GM12878 (cell line): ENCODE measurements around the gene TNP2. TPM values are rescaled to one million over a fixed set of nuclear protein-coding genes. Genes with fewer than 3 reads are reported as not detected.

Experiments used
- ATAC-seq: fragments of 200-7000 bp; cut with Tn5 transposase; 3 replicates; pipeline ENCODE4 v1.9.1; 2020; ENCODE audit warnings: mild to moderate bottlenecking, moderate library complexity
- BruUV-seq: library from RNA; stranded (reverse); fragments of 400-500 nt; replicated peaks from 2 replicates; lab custom pipeline; 2021; lab: Mats Ljungman, UMichigan
- CTCF ChIA-PET: fragments of 300-600 bp; sonication (Branson Sonifier 250); formaldehyde crosslinking; extraction: SDS; loops from one replicate; lab custom pipeline; 2021; ENCODE audit warnings: inconsistent platforms; lab: Yijun Ruan, JAX
- POLR2A ChIA-PET: fragments of 350-600 bp; formaldehyde crosslinking; extraction: SDS; loops from one replicate; lab custom pipeline; 2021; ENCODE audit warnings: inconsistent platforms; lab: Charles Lee
- RAD21 ChIA-PET: fragments of 300-600 bp; sonication (Branson Sonifier 250); formaldehyde crosslinking; loops from one replicate; lab custom pipeline; 2023; ENCODE audit warnings: antibody characterized with exemption; ENCODE audit not compliant: unreplicated experiment; lab: Charles Lee
- SMC1A ChIA-PET: fragments of 300-600 bp; sonication (Branson Sonifier 250); formaldehyde crosslinking; loops from one replicate; lab custom pipeline; 2023; ENCODE audit not compliant: unreplicated experiment, uncharacterized antibody; lab: Charles Lee
- DNase-seq: peaks from one replicate; pipeline ENCODE4 v3.0.0-alpha.2; 2011; ENCODE audit warnings: low read depth, low spot score
- FAIRE-seq: peaks from 3 replicates; lab custom pipeline; 2011; peaks lifted over from hg19 to GRCh38; lab: Jason Lieb, UNC
- H2AFZ ChIP-seq: 2 replicates; pipeline ENCODE4 v1.6.0; 2011; ENCODE audit warnings: low read depth, low read length, control low read depth; ENCODE audit not compliant: control insufficient read depth
- H3K27ac ChIP-seq: 2 replicates; pipeline ENCODE4 v1.5.1; 2011; ENCODE audit warnings: control low read depth; ENCODE audit not compliant: control insufficient read depth, insufficient read depth
- H3K27me3 ChIP-seq, 2 experiments: replicated peaks in 1 of 2; 2 replicates each; pipeline versions ENCODE4 v1.6.0 to v1.6.1; 2011; ENCODE audit warnings: low read length in 1 of 2; ENCODE audit not compliant: control insufficient read depth in 2 of 2, insufficient read depth in 2 of 2
- H3K36me3 ChIP-seq, 2 experiments: 2 replicates each; pipeline ENCODE4 v1.5.1; 2011; ENCODE audit warnings: low read length in 1 of 2; ENCODE audit not compliant: control insufficient read depth in 2 of 2, insufficient read depth in 2 of 2
- H3K4me1 ChIP-seq: 2 replicates; pipeline ENCODE4 v1.6.1; 2011; ENCODE audit warnings: mild to moderate bottlenecking, low read length, moderate library complexity, mixed read lengths; ENCODE audit not compliant: control insufficient read depth, insufficient read depth
- H3K4me2 ChIP-seq: 2 replicates; pipeline ENCODE4 v1.6.0; 2011; ENCODE audit warnings: control low read depth; ENCODE audit not compliant: control insufficient read depth, insufficient read depth
- H3K4me3 ChIP-seq: fragments of 200-600 bp; sonication (generic); 2 replicates; pipeline ENCODE4 v1.5.1; 2016
- H3K79me2 ChIP-seq: 2 replicates; pipeline ENCODE4 v1.6.0; 2011; ENCODE audit warnings: low read length; ENCODE audit not compliant: control insufficient read depth, insufficient read depth
- H3K9ac ChIP-seq: 2 replicates; pipeline ENCODE4 v1.8.0; 2011; ENCODE audit warnings: low read length, control low read depth, mixed read lengths; ENCODE audit not compliant: control insufficient read depth, insufficient read depth
- H3K9me3 ChIP-seq: replicated peaks from 3 replicates; pipeline ENCODE4 v1.5.1; 2011; ENCODE audit warnings: mild to moderate bottlenecking, low read length; ENCODE audit not compliant: control insufficient read depth, insufficient read depth
- H4K20me1 ChIP-seq: 2 replicates; pipeline ENCODE4 v1.6.0; 2011; ENCODE audit not compliant: control insufficient read depth, insufficient read depth
- NBN ChIP-seq: fragments of 450-650 bp; IDR thresholded peaks from 2 replicates; pipeline ENCODE4 v1.6.1; 2016
- PAX8 ChIP-seq: fragments of 450-650 bp; IDR thresholded peaks from 2 replicates; pipeline ENCODE4 v1.6.1; 2017; ENCODE audit warnings: mild to moderate bottlenecking, moderate library complexity
- USF2 ChIP-seq: IDR thresholded peaks from 2 replicates; pipeline ENCODE4 v1.6.1; 2011; ENCODE audit warnings: low read depth, low read length, improper control_type of control experiment, borderline replicate concordance
- ZNF217 ChIP-seq: fragments of 450-650 bp; IDR thresholded peaks from 2 replicates; pipeline ENCODE4 v1.6.1; 2017; ENCODE audit warnings: antibody characterized with exemption, mild to moderate bottlenecking
- WGBS: methylation state at CpG from one replicate; pipeline ENCODE4 v1.1.6; 2016; ENCODE audit warnings: low lambda C conversion rate; ENCODE audit not compliant: insufficient replicate concordance, insufficient coverage; ENCODE audit errors: missing lambda C conversion rate; 5-methylcytosine and 5-hydroxymethylcytosine counted together
- in situ Hi-C: fragments of 300-500 bp; cut with MboI; formaldehyde crosslinking; loops from 9 replicates; pipeline ENCODE4 v1.14.3; 2018; ENCODE audit warnings: mixed read lengths
- intact Hi-C: fragments of 100-400 bp; cut with micrococcal nuclease; formaldehyde crosslinking; loops from one replicate; pipeline ENCODE4 v1.14.2; 2022; ENCODE audit not compliant: unreplicated experiment
- polyA plus RNA-seq, 11 experiments: library from polyadenylated mRNA; depleted of rRNA in 4 of 11; unstranded in 6 of 11; stranded (reverse) in 5 of 11; fragments of >200 nt; fragmentation: Nextera tagmentation in 4 of 11; fragmentation: Illumina TruSeq in 1 of 11; extraction: Ambion mirVana in 4 of 11; extraction: Trizol in 1 of 11; gene quantifications; 1 replicate in 1 of 11; 2 replicates in 10 of 11; pipeline versions ENCODE4 v1.2.1 to v1.2.3, GENCODE V29; 2011 to 2016; ENCODE audit warnings: inconsistent platforms in 2 of 11, missing spikeins in 2 of 11, low read depth in 1 of 11
- total RNA-seq, 4 experiments: library from RNA; depleted of rRNA in 3 of 4; stranded (reverse); fragments of >200 nt in 3 of 4; fragmentation: Illumina TruSeq in 1 of 4; extraction: Trizol in 1 of 4; gene quantifications; 2 replicates each; pipeline versions ENCODE4 v1.2.1 to v1.2.3, GENCODE V29; 2013 to 2021

TNP2 gene
- total and polyA plus RNA-seq, 10 of the 15 experiments (the other 5 are each of a cell fraction or from before 2014, with no cell fraction given): not detected

- no peak for TF ChIP-seq USF2
- TF ChIP-seq ZNF217: no peak
- TF ChIP-seq, all 136 proteins: peak for 0
Observed at GRCh38 chr16:11240636-11241473, 28.3 kb downstream of the TNP2 start (continued).

DNA sequence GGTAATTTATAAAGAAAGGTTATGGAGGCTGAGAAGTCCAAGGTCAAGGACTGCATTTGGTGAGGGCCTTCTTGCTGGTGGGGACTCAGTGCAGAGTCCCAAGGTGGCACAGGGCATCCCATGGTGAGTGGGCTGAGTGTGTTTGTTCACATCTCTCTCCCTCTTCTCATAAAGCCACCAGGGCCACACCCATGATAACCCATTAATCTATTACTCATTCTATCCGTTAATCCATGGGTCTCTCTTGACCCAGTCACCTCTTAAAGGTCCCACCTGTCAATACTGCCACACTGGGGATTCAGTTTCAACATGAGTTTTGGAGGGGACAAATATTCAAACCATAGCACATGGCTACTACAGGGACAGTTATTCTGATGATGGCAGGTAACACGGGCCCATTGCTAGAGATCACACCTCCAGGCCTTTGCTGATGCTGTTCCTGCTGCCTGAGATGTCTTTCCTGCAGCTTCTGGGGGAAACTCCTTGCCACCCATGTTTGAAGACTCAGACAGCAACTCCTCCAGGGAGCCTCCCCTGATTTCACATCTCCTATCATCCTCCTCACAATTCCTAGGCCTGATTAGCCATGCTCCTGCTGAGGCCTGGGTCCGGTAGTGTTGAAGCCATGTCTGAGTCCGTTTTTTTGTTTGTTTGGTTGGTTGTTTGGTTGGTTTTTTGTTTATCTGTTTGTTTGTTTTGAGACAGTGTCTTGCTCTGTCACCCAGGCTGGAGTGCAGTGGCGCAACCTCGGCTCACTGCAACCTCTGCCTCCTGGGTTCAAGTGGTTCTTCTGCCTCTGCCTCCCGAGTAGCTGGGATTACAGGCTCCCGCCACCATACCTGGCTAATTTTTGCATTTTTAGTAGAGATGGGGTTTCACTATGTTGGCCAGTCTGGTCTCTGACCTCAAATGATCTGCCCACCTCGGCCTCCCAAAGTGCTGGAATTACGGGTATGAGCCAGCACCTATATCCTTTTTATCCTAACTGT, 29.2 kb downstream of the TNP2 start:
- Histone ChIP-seq H3K9me3 (no peaks in the 10 kb centered on the region), H3K4me3 (no peak overlapping the region), H4K20me1 (no peaks in the 10 kb centered on the region)
- no TSS peak for BruUV-seq
- 90% methylated on average over 10 of the region's 10 CpGs for WGBS
- FAIRE-seq: no peak
- RAD21 ChIA-PET: no interaction called here
- no peak for TF ChIP-seq NBN
- no peak for TF ChIP-seq PAX8
- TF ChIP-seq, all 136 proteins: peak for 0
- no peaks in the 10 kb centered on the region for H3K36me3 ChIP-seq
- H3K79me2 ChIP-seq: no peaks in the 10 kb centered on the region
- H3K27me3 ChIP-seq: no peaks in the 10 kb centered on the region
- POLR2A ChIA-PET: interaction anchor here (0.7 to 1.2 kb wide), 2 partner anchors 12 kb away, joined by 3 to 5 read pairs; no protein-coding TSS in a partner anchor
- in situ Hi-C loops (no loop called here), intact Hi-C loops (no loop called here)
- DNase-seq (no peak), ATAC-seq (no peak)
- H3K4me1 ChIP-seq: 0 out of 2 replicates have a peak, but pooled peaks cover 3% of the 10 kb centered on the region
- H3K27ac ChIP-seq: no peak overlapping the region
- no peak overlapping the region for H2AFZ ChIP-seq
- no peak overlapping the region for H3K4me2 ChIP-seq
- SMC1A ChIA-PET: no interaction called here
- CTCF ChIA-PET: no interaction called here
- no peak overlapping the region for H3K9ac ChIP-seq
